HEK293T (cell line): ENCODE data around the gene SIGMAR1.

Experiments used
- CTCF ChIA-PET: fragments of 350-600 bp; formaldehyde crosslinking; extraction: SDS; loops from one replicate; lab custom pipeline; 2021; ENCODE audit warnings: antibody characterized with exemption, inconsistent platforms; lab: Yijun Ruan, JAX
- POLR2A ChIA-PET: fragments of 350-600 bp; formaldehyde crosslinking; extraction: SDS; loops from one replicate; lab custom pipeline; 2020; ENCODE audit warnings: antibody characterized with exemption, inconsistent platforms; lab: Yijun Ruan, JAX
- DNase-seq: peaks from one replicate; pipeline ENCODE4 v3.0.0; 2012; ENCODE audit warnings: mixed read lengths; ENCODE audit errors: extremely low spot score
- ARNT ChIP-seq: fragments of 450-650 bp; IDR thresholded peaks from 2 replicates; pipeline ENCODE4 v1.6.1; 2017; ENCODE audit warnings: mild to moderate bottlenecking
- BHLHE40 ChIP-seq: fragments of 450-650 bp; IDR thresholded peaks from 2 replicates; pipeline ENCODE4 v1.6.1; 2016; ENCODE audit warnings: mild to moderate bottlenecking, moderate library complexity, borderline replicate concordance
- CTBP1 ChIP-seq: fragments of 450-650 bp; IDR thresholded peaks from 2 replicates; pipeline ENCODE4 v1.6.1; 2016; ENCODE audit warnings: borderline replicate concordance
- ELF4 ChIP-seq: fragments of 450-650 bp; IDR thresholded peaks from 2 replicates; pipeline ENCODE4 v1.6.1; 2017; ENCODE audit warnings: antibody characterized with exemption
- FOXA1 ChIP-seq: fragments of 450-650 bp; IDR thresholded peaks from 2 replicates; pipeline ENCODE4 v1.6.1; 2016; ENCODE audit warnings: mild to moderate bottlenecking
- FOXK2 ChIP-seq: fragments of 450-650 bp; IDR thresholded peaks from 2 replicates; pipeline ENCODE4 v1.6.1; 2016; ENCODE audit warnings: mild to moderate bottlenecking
- FOXM1 ChIP-seq: fragments of 450-650 bp; IDR thresholded peaks from 2 replicates; pipeline ENCODE4 v1.6.1; 2017; ENCODE audit warnings: mild to moderate bottlenecking, borderline replicate concordance
- HDGF ChIP-seq: fragments of 450-650 bp; IDR thresholded peaks from 2 replicates; pipeline ENCODE4 v1.6.1; 2017; ENCODE audit warnings: antibody characterized with exemption, borderline replicate concordance
- L3MBTL2 ChIP-seq: fragments of 450-650 bp; conservative IDR thresholded peaks from 2 replicates; pipeline ENCODE4 v1.6.1; 2016; ENCODE audit warnings: mild to moderate bottlenecking
- LEF1 ChIP-seq: fragments of 450-650 bp; IDR thresholded peaks from 2 replicates; pipeline ENCODE4 v1.6.1; 2017; ENCODE audit warnings: mild to moderate bottlenecking, borderline replicate concordance
- NFRKB ChIP-seq: fragments of 450-650 bp; IDR thresholded peaks from 2 replicates; pipeline ENCODE4 v1.6.1; 2016; ENCODE audit warnings: mild to moderate bottlenecking, moderate library complexity
- PKNOX1 ChIP-seq: fragments of 450-650 bp; IDR thresholded peaks from 2 replicates; pipeline ENCODE4 v1.6.1; 2016
- SP1 ChIP-seq: fragments of 450-650 bp; IDR thresholded peaks from 2 replicates; pipeline ENCODE4 v1.6.1; 2017
- SUZ12 ChIP-seq: fragments of 450-650 bp; IDR thresholded peaks from 2 replicates; pipeline ENCODE4 v1.6.1; 2016; ENCODE audit warnings: mild to moderate bottlenecking
- TARDBP ChIP-seq: fragments of 450-650 bp; IDR thresholded peaks from 2 replicates; pipeline ENCODE4 v1.6.1; 2016
- ZNF384 ChIP-seq: fragments of 450-650 bp; IDR thresholded peaks from 2 replicates; pipeline ENCODE4 v1.6.1; 2016

Gene SIGMAR1

GRCh38 chr9:34606190-34606589 lies 31.4 kb downstream of the SIGMAR1 start:
- TF ChIP-seq FOXA1 (no peak), ZNF384 (no peak)
- CTCF ChIA-PET = no interaction called here
- POLR2A ChIA-PET = no interaction called here
- DNase-seq = no peak

GRCh38 chr9:34603610-34604231 lies 33.9 kb downstream of the SIGMAR1 start:
- POLR2A ChIA-PET = no interaction called here
- DNase-seq = peak; percentile 87
- CTCF ChIA-PET = interaction anchor here (0.5 to 1.4 kb wide), 10 partner anchors 12 to 430 kb away, joined by 3 to 5 read pairs (median 3); partner anchors contain the start of gene DCTN3
- TF ChIP-seq FOXA1 (no peak), CTBP1 (0 out of 2 replicates have a peak, but pooled peaks have one; percentile 8)

GRCh38 chr9:34601937-34602573 lies 35.5 kb downstream of the SIGMAR1 start:
- POLR2A ChIA-PET = no interaction called here
- TF ChIP-seq ELF4 (no peak), ARNT (no peak), BHLHE40 (no peak), PKNOX1 (no peak), FOXK2 (no peak), SUZ12 (no peak), TARDBP (no peak), ZNF384 (no peak), FOXM1 (no peak)
- CTCF ChIA-PET = interaction anchor here (1.1 to 1.4 kb wide), 2 partner anchors 15 to 78 kb away, joined by 3 to 4 read pairs; no protein-coding TSS in a partner anchor
- DNase-seq = no peak

GRCh38 chr9:34600908-34601307 lies 36.7 kb downstream of the SIGMAR1 start:
- no peak for DNase-seq
- TF ChIP-seq ZNF384 (no peak), TARDBP (no peak), FOXM1 (no peak), SUZ12 (no peak), FOXA1 (no peak), NFRKB (no peak), ARNT (no peak), L3MBTL2 (no peak), BHLHE40 (no peak), LEF1 (no peak), CTBP1 (no peak)
- POLR2A ChIA-PET = no interaction called here
- CTCF ChIA-PET = interaction anchor here (1.5 kb wide), 1 partner anchor 9 kb away, joined by 5 read pairs; no protein-coding TSS in a partner anchor

GRCh38 chr9:34599546-34599945 lies 38.0 kb downstream of the SIGMAR1 start:
- ChIA-PET CTCF (interaction anchor here (1.0 kb wide), 1 partner anchor 52 kb away, joined by 3 read pairs; no protein-coding TSS in a partner anchor), POLR2A (interaction anchor here (1.2 kb wide), 1 partner anchor 10 kb away, joined by 3 read pairs; no protein-coding TSS in a partner anchor)
- DNase-seq = no peak
- TF ChIP-seq ZNF384 (no peak), LEF1 (no peak), PKNOX1 (no peak), SUZ12 (no peak), FOXM1 (no peak), TARDBP (no peak), L3MBTL2 (no peak), FOXK2 (no peak), NFRKB (no peak), CTBP1 (no peak), ELF4 (no peak), ARNT (no peak), SP1 (no peak)

- no peak for DNase-seq
- TF ChIP-seq LEF1 (no peak), TARDBP (no peak), ZNF384 (no peak), HDGF (no peak)
- POLR2A ChIA-PET = no interaction called here
- CTCF ChIA-PET = no interaction called here
These were observed 43.4 kb downstream of the SIGMAR1 start for GRCh38 chr9:34594177-34594576.

GRCh38 chr9:34592895-34593601 lies 44.5 kb downstream of the SIGMAR1 start:
- CTCF ChIA-PET = interaction anchor here (0.6 to 2.7 kb wide), 3 partner anchors 14 to 68 kb away, joined by 3 to 31 read pairs (median 10); no protein-coding TSS in a partner anchor
- no peak for TF ChIP-seq PKNOX1
- TF ChIP-seq TARDBP = no peak
- no peak for DNase-seq
- POLR2A ChIA-PET = no interaction called here
